HepG2 (cell line): ENCODE measurements around the gene EIF1. TPM values are rescaled to one million over a fixed set of nuclear protein-coding genes. Genes with fewer than 3 reads are reported as not detected.

Experiments used
- CBX5 ChIP-seq: sonication (generic); formaldehyde crosslinking; IDR thresholded peaks from 2 replicates; pipeline ENCODE4 v1.4.0; 2020; ENCODE audit warnings: missing genetic modification reagents, borderline replicate concordance
- CHD4 ChIP-seq: fragments of 200-600 bp; sonication (generic); IDR thresholded peaks from 2 replicates; pipeline ENCODE4 v1.7.0; 2017; ENCODE audit warnings: mild to moderate bottlenecking, low read length, borderline replicate concordance
- ELF3 ChIP-seq: IDR thresholded peaks from 2 replicates; pipeline ENCODE4 v1.6.1; 2016; ENCODE audit warnings: missing genetic modification reagents, missing compliant biosample characterization
- HOXA3 ChIP-seq: sonication (generic); formaldehyde crosslinking; IDR thresholded peaks from 2 replicates; pipeline ENCODE4 v1.5.0; 2020; ENCODE audit warnings: missing genetic modification reagents
- KDM2A ChIP-seq: sonication (generic); formaldehyde crosslinking; IDR thresholded peaks from 2 replicates; pipeline ENCODE4 v1.4.0; 2020; ENCODE audit warnings: low read depth, missing genetic modification reagents, borderline replicate concordance
- KMT2A ChIP-seq: sonication (generic); formaldehyde crosslinking; IDR thresholded peaks from 2 replicates; pipeline ENCODE4 v1.4.0; 2020; ENCODE audit warnings: missing genetic modification reagents
- MED1 ChIP-seq: sonication (generic); formaldehyde crosslinking; IDR thresholded peaks from 2 replicates; pipeline ENCODE4 v1.4.0; 2020; ENCODE audit warnings: missing genetic modification reagents
- NFE2L1 ChIP-seq: sonication (generic); formaldehyde crosslinking; IDR thresholded peaks from 2 replicates; pipeline ENCODE4 v1.4.0; 2020; ENCODE audit warnings: missing genetic modification reagents, mild to moderate bottlenecking, borderline replicate concordance
- NFKB2 ChIP-seq: sonication (generic); formaldehyde crosslinking; IDR thresholded peaks from 2 replicates; pipeline ENCODE4 v1.4.0; 2020; ENCODE audit warnings: missing genetic modification reagents, borderline replicate concordance
- NFKBIZ ChIP-seq: IDR thresholded peaks from 2 replicates; pipeline ENCODE4 v1.6.1; 2018; ENCODE audit warnings: missing genetic modification reagents, missing compliant biosample characterization
- POLR2AphosphoS2 ChIP-seq: IDR thresholded peaks from 2 replicates; pipeline ENCODE4 v1.6.1; 2011; ENCODE audit warnings: low read depth, low read length, improper control_type of control experiment
- RXRA ChIP-seq: sonication (generic); formaldehyde crosslinking; IDR thresholded peaks from 2 replicates; pipeline ENCODE4 v1.5.1; 2020; ENCODE audit warnings: missing genetic modification reagents
- TBL1XR1 ChIP-seq: fragments of 150-350 bp; IDR thresholded peaks from 2 replicates; pipeline ENCODE4 v1.6.1; 2014; ENCODE audit warnings: borderline replicate concordance, low read length; ENCODE audit not compliant: partially characterized antibody
- THYN1 ChIP-seq: sonication (generic); formaldehyde crosslinking; IDR thresholded peaks from 2 replicates; pipeline ENCODE4 v1.8.1; 2023; ENCODE audit warnings: low read depth, mild to moderate bottlenecking, moderate library complexity, missing genetic modification reagents, borderline replicate concordance
- U2AF1 ChIP-seq: fragments of 200-400 bp; formaldehyde crosslinking; optimal IDR thresholded peaks from 2 replicates; pipeline ENCODE3; 2017; ENCODE audit warnings: mild to moderate bottlenecking, low read depth, low read length
- YY1 ChIP-seq: IDR thresholded peaks from 2 replicates; pipeline ENCODE4 v1.6.1; 2011; ENCODE audit warnings: low read length, low read depth, moderate library complexity, mild to moderate bottlenecking; ENCODE audit not compliant: insufficient read depth, insufficient replicate concordance
- ZNF12 ChIP-seq: sonication (generic); formaldehyde crosslinking; IDR thresholded peaks from 2 replicates; pipeline ENCODE4 v1.5.0; 2020; ENCODE audit warnings: missing genetic modification reagents
- ZNF33B ChIP-seq: sonication (generic); formaldehyde crosslinking; IDR thresholded peaks from 2 replicates; pipeline ENCODE4 v1.5.1; 2020; ENCODE audit warnings: mild to moderate bottlenecking, missing genetic modification reagents
- ZNF547 ChIP-seq: sonication (generic); formaldehyde crosslinking; IDR thresholded peaks from 2 replicates; pipeline ENCODE4 v1.5.1; 2020; ENCODE audit warnings: mild to moderate bottlenecking, missing genetic modification reagents
- ZNF562 ChIP-seq: sonication (generic); formaldehyde crosslinking; IDR thresholded peaks from 2 replicates; pipeline ENCODE4 v1.8.0; 2022; ENCODE audit warnings: missing genetic modification reagents, borderline replicate concordance
- ZNF781 ChIP-seq: sonication (generic); formaldehyde crosslinking; IDR thresholded peaks from 2 replicates; pipeline ENCODE4 v1.5.1; 2020; ENCODE audit warnings: borderline replicate concordance, mild to moderate bottlenecking, missing genetic modification reagents; ENCODE audit errors: not compliant biosample characterization
- ZSCAN29 ChIP-seq: sonication (generic); formaldehyde crosslinking; conservative IDR thresholded peaks from 2 replicates; pipeline ENCODE4 v1.4.0; 2020; ENCODE audit warnings: mild to moderate bottlenecking, missing genetic modification reagents
- polyA plus RNA-seq, 8 experiments: library from polyadenylated mRNA; depleted of rRNA in 3 of 8; stranded (reverse) in 7 of 8; unstranded in 1 of 8; fragments of >200 nt; fragmentation: Illumina TruSeq in 4 of 8; extraction: Trizol in 4 of 8; gene quantifications; 2 replicates each; pipeline versions ENCODE4 v1.2.1 to v1.2.3, GENCODE V29; 2011 to 2016; ENCODE audit warnings: low read depth in 4 of 8, missing spikeins in 1 of 8, mixed read lengths in 1 of 8; ENCODE audit not compliant: insufficient read depth in 1 of 8
- total RNA-seq, 5 experiments: library from RNA; depleted of rRNA; stranded (reverse); fragments of >200 nt; fragmentation: Illumina TruSeq; extraction: Trizol; gene quantifications; 2 replicates each; pipeline ENCODE4 v1.2.3, GENCODE V29; 2016; ENCODE audit warnings: low read depth in 1 of 5
- TF ChIP-seq, protein P1 (sequence below): sonication (generic); formaldehyde crosslinking; IDR thresholded peaks from 2 replicates; pipeline ENCODE4 v1.5.0; 2020; ENCODE audit warnings: mild to moderate bottlenecking, missing genetic modification reagents
- TF ChIP-seq, protein P2 (sequence below): sonication (generic); formaldehyde crosslinking; IDR thresholded peaks from 2 replicates; pipeline ENCODE4 v1.4.0; 2020; ENCODE audit warnings: missing genetic modification reagents, low read depth, mild to moderate bottlenecking, borderline replicate concordance
- TF ChIP-seq, protein P3 (sequence below): sonication (generic); formaldehyde crosslinking; IDR thresholded peaks from 2 replicates; pipeline ENCODE4 v1.8.1; 2022; ENCODE audit warnings: mild to moderate bottlenecking, missing genetic modification reagents
- TF ChIP-seq, protein P4 (sequence below): sonication (generic); formaldehyde crosslinking; IDR thresholded peaks from 2 replicates; pipeline ENCODE4 v1.8.1; 2023; ENCODE audit warnings: missing genetic modification reagents, inconsistent platforms, borderline replicate concordance

Gene EIF1
- total and polyA plus RNA-seq, 2 of the 13 experiments (the other 11 are each of a cell fraction or from before 2014, with no cell fraction given), result 147 to 517 TPM

- TF ChIP-seq CBX5 (CRISPR knock-in tag) (peak; percentile 76; the same call in 1 of the 2 replicates), CHD4 (no peak), YY1 (peak; percentile 86), U2AF1 (no peak), NFE2L1 (CRISPR knock-in tag) (no peak), KMT2A (CRISPR knock-in tag) (no peak; the same call in 1 of the 2 replicates), ZSCAN29 (CRISPR knock-in tag) (no peak), TBL1XR1 (no peak), ZNF12 (CRISPR knock-in tag) (no peak), POLR2AphosphoS2 (no peak), ZNF781 (CRISPR knock-in tag) (no peak), NFKB2 (CRISPR knock-in tag) (peak; percentile 63), MED1 (CRISPR knock-in tag) (peak; percentile 71), ZNF33B (no peak), RXRA (no peak; the same call in 1 of the 2 replicates), NFKBIZ (no peak), THYN1 (CRISPR knock-in tag) (no peak), ELF3 (CRISPR knock-in tag) (peak; percentile 74; the same call in 1 of the 2 replicates), HOXA3 (CRISPR knock-in tag) (peak; percentile 77; the same call in 1 of the 2 replicates), ZNF547 (CRISPR knock-in tag) (peak; percentile 71), KDM2A (peak; percentile 85), ZNF562 (CRISPR knock-in tag) (no peak)
- TF ChIP-seq, protein P1, sequence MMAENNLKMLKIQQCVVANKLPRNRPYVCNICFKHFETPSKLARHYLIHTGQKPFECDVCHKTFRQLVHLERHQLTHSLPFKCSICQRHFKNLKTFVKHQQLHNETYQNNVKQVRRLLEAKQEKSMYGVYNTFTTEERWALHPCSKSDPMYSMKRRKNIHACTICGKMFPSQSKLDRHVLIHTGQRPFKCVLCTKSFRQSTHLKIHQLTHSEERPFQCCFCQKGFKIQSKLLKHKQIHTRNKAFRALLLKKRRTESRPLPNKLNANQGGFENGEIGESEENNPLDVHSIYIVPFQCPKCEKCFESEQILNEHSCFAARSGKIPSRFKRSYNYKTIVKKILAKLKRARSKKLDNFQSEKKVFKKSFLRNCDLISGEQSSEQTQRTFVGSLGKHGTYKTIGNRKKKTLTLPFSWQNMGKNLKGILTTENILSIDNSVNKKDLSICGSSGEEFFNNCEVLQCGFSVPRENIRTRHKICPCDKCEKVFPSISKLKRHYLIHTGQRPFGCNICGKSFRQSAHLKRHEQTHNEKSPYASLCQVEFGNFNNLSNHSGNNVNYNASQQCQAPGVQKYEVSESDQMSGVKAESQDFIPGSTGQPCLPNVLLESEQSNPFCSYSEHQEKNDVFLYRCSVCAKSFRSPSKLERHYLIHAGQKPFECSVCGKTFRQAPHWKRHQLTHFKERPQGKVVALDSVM (CRISPR knock-in tag), result no peak
- TF ChIP-seq, protein P2, sequence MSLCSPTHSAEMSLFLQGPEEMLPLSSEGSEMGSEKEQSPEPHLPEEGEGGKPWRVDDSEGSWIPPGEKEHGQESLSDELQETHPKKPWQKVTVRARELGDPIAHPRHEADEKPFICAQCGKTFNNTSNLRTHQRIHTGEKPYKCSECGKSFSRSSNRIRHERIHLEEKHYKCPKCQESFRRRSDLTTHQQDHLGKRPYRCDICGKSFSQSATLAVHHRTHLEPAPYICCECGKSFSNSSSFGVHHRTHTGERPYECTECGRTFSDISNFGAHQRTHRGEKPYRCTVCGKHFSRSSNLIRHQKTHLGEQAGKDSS (CRISPR knock-in tag), result peak; percentile 92
- TF ChIP-seq, protein P3, sequence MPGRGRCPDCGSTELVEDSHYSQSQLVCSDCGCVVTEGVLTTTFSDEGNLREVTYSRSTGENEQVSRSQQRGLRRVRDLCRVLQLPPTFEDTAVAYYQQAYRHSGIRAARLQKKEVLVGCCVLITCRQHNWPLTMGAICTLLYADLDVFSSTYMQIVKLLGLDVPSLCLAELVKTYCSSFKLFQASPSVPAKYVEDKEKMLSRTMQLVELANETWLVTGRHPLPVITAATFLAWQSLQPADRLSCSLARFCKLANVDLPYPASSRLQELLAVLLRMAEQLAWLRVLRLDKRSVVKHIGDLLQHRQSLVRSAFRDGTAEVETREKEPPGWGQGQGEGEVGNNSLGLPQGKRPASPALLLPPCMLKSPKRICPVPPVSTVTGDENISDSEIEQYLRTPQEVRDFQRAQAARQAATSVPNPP (CRISPR knock-in tag), result no peak
- TF ChIP-seq, protein P4, sequence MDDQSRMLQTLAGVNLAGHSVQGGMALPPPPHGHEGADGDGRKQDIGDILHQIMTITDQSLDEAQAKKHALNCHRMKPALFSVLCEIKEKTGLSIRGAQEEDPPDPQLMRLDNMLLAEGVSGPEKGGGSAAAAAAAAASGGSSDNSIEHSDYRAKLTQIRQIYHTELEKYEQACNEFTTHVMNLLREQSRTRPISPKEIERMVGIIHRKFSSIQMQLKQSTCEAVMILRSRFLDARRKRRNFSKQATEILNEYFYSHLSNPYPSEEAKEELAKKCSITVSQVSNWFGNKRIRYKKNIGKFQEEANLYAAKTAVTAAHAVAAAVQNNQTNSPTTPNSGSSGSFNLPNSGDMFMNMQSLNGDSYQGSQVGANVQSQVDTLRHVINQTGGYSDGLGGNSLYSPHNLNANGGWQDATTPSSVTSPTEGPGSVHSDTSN (CRISPR knock-in tag), result no peak
Observed at GRCh38 chr17:41738077-41738800, 49.6 kb downstream of the EIF1 start (continued).
